Neural cell (in vitro differentiated cells): ENCODE data around the gene ASCC3. TPM values are rescaled to one million over a fixed set of nuclear protein-coding genes. Genes with fewer than 3 reads are reported as not detected.

ENCODE experiments used
- H2AFZ ChIP-seq: fragments of 200-600, 300-800 bp; sonication (generic), shearing (Covaris generic); 2 replicates; pipeline ENCODE4 v1.6.0; 2014; ENCODE audit warnings: low read depth, mild to moderate bottlenecking, antibody characterized with exemption, low read length, moderate library complexity
- H3F3A ChIP-seq: fragments of 200-600 bp; shearing (Covaris generic); 2 replicates; pipeline ENCODE4 v1.6.1; 2016; ENCODE audit warnings: mild to moderate bottlenecking, moderate library complexity, mixed read lengths, antibody characterized with exemption, low read length; ENCODE audit not compliant: insufficient read depth, poor library complexity, severe bottlenecking
- H3K27ac ChIP-seq: fragments of 200-600, 300-800 bp; sonication (generic), shearing (Covaris generic); 2 replicates; pipeline ENCODE4 v1.5.1; 2014; ENCODE audit warnings: mild to moderate bottlenecking, low read length, moderate library complexity
- H3K27me3 ChIP-seq: fragments of 300-800, 200-600 bp; sonication (generic), shearing (Covaris generic); 2 replicates; pipeline ENCODE4 v1.6.0; 2014; ENCODE audit warnings: mild to moderate bottlenecking, low read depth, low read length, moderate library complexity; ENCODE audit not compliant: insufficient read depth
- H3K36me3 ChIP-seq: fragments of 300-800, 200-600 bp; sonication (generic), shearing (Covaris generic); 2 replicates; pipeline ENCODE4 v1.5.1; 2014; ENCODE audit warnings: mild to moderate bottlenecking, antibody characterized with exemption, low read length, moderate library complexity; ENCODE audit not compliant: insufficient read depth
- H3K4me2 ChIP-seq: fragments of 300-800, 200-600 bp; sonication (generic), shearing (Covaris generic); 2 replicates; pipeline ENCODE4 v1.6.0; 2014; ENCODE audit warnings: mild to moderate bottlenecking, low read length
- H3K4me3 ChIP-seq: fragments of 300-800, 200-600 bp; sonication (generic), shearing (Covaris generic); 2 replicates; pipeline ENCODE4 v1.5.1; 2014; ENCODE audit warnings: mild to moderate bottlenecking, low read length, moderate library complexity
- H3K79me2 ChIP-seq: fragments of 200-600 bp; shearing (Covaris generic); replicated peaks from 2 replicates; pipeline ENCODE4 v1.6.0; 2014; ENCODE audit warnings: mild to moderate bottlenecking, low read length, moderate library complexity; ENCODE audit not compliant: insufficient read depth
- H3K9ac ChIP-seq: fragments of 300-800, 200-600 bp; sonication (generic), shearing (Covaris generic); 2 replicates; pipeline ENCODE4 v1.6.1; 2016; ENCODE audit warnings: mild to moderate bottlenecking, low read length, mixed read lengths
- H3K9me2 ChIP-seq: fragments of 200-600 bp; shearing (Covaris generic); 2 replicates; pipeline ENCODE4 v1.6.1; 2016; ENCODE audit warnings: mild to moderate bottlenecking, low read length, mixed read lengths; ENCODE audit not compliant: insufficient read depth
- H3K9me3 ChIP-seq: fragments of 200-600, 300-800 bp; sonication (generic), shearing (Covaris generic); 2 replicates; pipeline ENCODE4 v1.6.1; 2016; ENCODE audit warnings: mild to moderate bottlenecking, mixed run types, low read length, moderate library complexity, mixed read lengths
- H4K20me1 ChIP-seq: fragments of 200-600 bp; shearing (Covaris generic); 2 replicates; pipeline ENCODE4 v1.6.1; 2016; ENCODE audit warnings: mild to moderate bottlenecking, mixed run types; ENCODE audit not compliant: insufficient read depth
- EP300 ChIP-seq: fragments of 450-650 bp; conservative IDR thresholded peaks from 2 replicates; pipeline ENCODE4 v1.6.1; 2014; ENCODE audit warnings: antibody characterized with exemption, mild to moderate bottlenecking, moderate library complexity; ENCODE audit not compliant: poor library complexity, severe bottlenecking
- EZH2 ChIP-seq: fragments of 200-600, 300-800 bp; shearing (Covaris generic), sonication (generic); IDR thresholded peaks from 2 replicates; pipeline ENCODE4 v1.6.1; 2014; ENCODE audit warnings: antibody characterized with exemption, low read length, borderline replicate concordance, mild to moderate bottlenecking; ENCODE audit not compliant: insufficient read depth, poor library complexity, severe bottlenecking
- MXI1 ChIP-seq: fragments of 450-650 bp; conservative IDR thresholded peaks from 2 replicates; pipeline ENCODE4 v1.6.1; 2014; ENCODE audit warnings: antibody characterized with exemption, mild to moderate bottlenecking; ENCODE audit not compliant: poor library complexity, severe bottlenecking
- POLR2AphosphoS5 ChIP-seq: IDR thresholded peaks from 2 replicates; pipeline ENCODE4 v1.6.1; 2012
- RAD21 ChIP-seq: fragments of 450-650 bp; conservative IDR thresholded peaks from 2 replicates; pipeline ENCODE4 v1.6.1; 2014; ENCODE audit warnings: antibody characterized with exemption, mild to moderate bottlenecking, moderate library complexity
- SMC3 ChIP-seq: fragments of 450-650 bp; conservative IDR thresholded peaks from 2 replicates; pipeline ENCODE4 v1.6.1; 2014; ENCODE audit warnings: antibody characterized with exemption, mild to moderate bottlenecking, moderate library complexity; ENCODE audit not compliant: poor library complexity
- TAF1 ChIP-seq: IDR thresholded peaks from 2 replicates; pipeline ENCODE4 v1.6.1; 2012; ENCODE audit warnings: low read depth
- polyA plus RNA-seq: library from polyadenylated mRNA; depleted of rRNA; stranded (reverse); fragments of >200 nt; gene quantifications from 2 replicates; pipeline ENCODE4 v1.2.3, GENCODE V29; 2014
- TF ChIP-seq, protein P1 (sequence below): fragments of 450-650 bp; IDR thresholded peaks from 2 replicates; pipeline ENCODE4 v1.5.1; 2014; ENCODE audit warnings: antibody characterized with exemption, mild to moderate bottlenecking, moderate library complexity; ENCODE audit not compliant: poor library complexity, severe bottlenecking
- TF ChIP-seq, protein P2 (sequence below): IDR thresholded peaks from 2 replicates; pipeline ENCODE4 v1.6.1; 2012; ENCODE audit warnings: borderline replicate concordance

ASCC3 gene
- polyA plus RNA-seq, 1 donor from 2014 or later: 14.9 TPM

DNA sequence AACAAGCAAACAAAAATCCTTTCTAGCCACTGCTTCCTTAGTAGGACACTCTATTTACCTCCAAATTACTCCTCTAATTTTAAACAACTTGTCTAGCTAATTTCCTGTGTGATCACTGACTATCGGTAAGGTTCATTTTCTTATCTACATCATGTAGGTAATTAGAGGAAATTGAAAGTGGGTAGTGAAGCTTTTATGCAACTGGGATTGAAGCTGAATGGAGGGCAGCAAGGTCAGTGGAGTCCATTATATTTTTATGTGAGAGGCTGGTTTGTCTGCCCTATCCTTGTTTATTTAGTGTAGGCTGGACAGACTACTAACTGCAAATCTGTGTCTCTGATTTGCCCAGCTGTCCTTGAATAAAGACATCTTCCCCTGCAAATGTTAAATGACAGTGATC lies 327.9 kb downstream of the ASCC3 start (continued):
- TF ChIP-seq, protein P1, sequence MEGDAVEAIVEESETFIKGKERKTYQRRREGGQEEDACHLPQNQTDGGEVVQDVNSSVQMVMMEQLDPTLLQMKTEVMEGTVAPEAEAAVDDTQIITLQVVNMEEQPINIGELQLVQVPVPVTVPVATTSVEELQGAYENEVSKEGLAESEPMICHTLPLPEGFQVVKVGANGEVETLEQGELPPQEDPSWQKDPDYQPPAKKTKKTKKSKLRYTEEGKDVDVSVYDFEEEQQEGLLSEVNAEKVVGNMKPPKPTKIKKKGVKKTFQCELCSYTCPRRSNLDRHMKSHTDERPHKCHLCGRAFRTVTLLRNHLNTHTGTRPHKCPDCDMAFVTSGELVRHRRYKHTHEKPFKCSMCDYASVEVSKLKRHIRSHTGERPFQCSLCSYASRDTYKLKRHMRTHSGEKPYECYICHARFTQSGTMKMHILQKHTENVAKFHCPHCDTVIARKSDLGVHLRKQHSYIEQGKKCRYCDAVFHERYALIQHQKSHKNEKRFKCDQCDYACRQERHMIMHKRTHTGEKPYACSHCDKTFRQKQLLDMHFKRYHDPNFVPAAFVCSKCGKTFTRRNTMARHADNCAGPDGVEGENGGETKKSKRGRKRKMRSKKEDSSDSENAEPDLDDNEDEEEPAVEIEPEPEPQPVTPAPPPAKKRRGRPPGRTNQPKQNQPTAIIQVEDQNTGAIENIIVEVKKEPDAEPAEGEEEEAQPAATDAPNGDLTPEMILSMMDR: no peak
- TF ChIP-seq TAF1 (no peak), MXI1 (no peak)

DNA sequence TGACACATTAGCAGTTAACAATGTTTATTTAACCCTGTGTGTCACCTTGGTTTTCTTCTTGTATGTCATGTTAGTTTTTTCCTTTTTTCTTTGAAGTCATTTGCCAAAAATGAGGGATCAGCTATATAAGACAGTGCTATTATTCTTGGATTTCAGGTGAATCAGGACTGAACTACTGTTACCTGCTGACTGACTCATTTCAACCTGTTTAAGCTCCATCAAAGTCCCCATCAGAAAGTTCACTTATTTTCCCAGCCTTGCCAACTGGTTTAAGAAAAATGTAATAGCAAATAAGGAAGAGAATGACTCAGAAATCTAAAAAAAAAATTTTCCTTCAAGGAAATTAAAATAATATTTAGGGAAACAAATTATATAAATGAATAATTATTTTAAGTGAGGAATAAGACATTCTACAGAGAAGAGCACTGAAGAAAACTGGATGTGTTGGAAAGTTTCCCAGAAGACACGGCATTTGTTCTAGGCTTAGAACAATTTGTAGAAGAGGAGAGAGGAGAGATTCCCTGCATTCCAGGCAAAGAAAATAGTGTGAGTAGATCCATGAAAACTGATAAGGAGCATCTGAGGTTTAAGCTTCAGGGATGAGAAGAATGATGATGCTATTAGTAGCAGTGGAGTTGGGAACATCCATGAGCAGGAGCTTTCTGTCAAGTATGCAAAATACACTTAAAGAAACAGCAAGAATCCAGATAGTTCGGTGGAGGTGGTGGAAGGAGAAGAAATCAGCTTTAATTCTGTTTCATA lies 331.5 kb downstream of the ASCC3 start:
- H3K4me3 ChIP-seq: no peak overlapping the region
- H3K79me2 ChIP-seq: no peaks in the 10 kb centered on the region
- H3K4me2 ChIP-seq: no peak overlapping the region
- H2AFZ ChIP-seq: no peak overlapping the region
- H3K9ac ChIP-seq: no peak overlapping the region
- no peak overlapping the region for H3K27ac ChIP-seq
- H4K20me1 ChIP-seq: no peaks in the 10 kb centered on the region
- no peaks in the 10 kb centered on the region for H3K9me2 ChIP-seq
- no peaks in the 10 kb centered on the region for H3K27me3 ChIP-seq
- H3F3A ChIP-seq: no peaks in the 10 kb centered on the region
- TF ChIP-seq RAD21: no peak
- TF ChIP-seq POLR2AphosphoS5: no peak
- TF ChIP-seq SMC3: no peak
- TF ChIP-seq EP300: no peak
- TF ChIP-seq MXI1: no peak
- no peaks in the 10 kb centered on the region for H3K9me3 ChIP-seq
- no peaks in the 10 kb centered on the region for H3K36me3 ChIP-seq

DNA sequence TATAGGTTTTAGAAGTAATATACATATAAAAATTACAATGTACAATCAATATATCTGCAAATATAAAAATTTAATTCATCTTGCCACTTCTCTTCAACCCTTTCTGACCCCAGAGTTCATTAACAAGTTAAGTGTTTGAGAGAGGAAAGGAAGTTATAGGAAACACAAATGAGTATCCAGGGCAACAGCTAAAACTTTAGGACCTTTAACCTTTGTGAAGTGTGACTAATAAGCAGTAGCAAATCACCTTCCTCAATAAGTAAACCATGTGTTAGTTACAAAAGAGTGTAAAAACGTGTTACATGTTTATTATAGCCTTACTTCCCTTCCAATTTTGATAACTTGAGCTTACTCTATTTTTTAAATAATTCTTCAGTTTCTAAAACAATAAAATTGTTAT lies 343.0 kb downstream of the ASCC3 start:
- TF ChIP-seq, protein P1: no peak
- no peak for TF ChIP-seq EZH2
- TF ChIP-seq, protein P2, sequence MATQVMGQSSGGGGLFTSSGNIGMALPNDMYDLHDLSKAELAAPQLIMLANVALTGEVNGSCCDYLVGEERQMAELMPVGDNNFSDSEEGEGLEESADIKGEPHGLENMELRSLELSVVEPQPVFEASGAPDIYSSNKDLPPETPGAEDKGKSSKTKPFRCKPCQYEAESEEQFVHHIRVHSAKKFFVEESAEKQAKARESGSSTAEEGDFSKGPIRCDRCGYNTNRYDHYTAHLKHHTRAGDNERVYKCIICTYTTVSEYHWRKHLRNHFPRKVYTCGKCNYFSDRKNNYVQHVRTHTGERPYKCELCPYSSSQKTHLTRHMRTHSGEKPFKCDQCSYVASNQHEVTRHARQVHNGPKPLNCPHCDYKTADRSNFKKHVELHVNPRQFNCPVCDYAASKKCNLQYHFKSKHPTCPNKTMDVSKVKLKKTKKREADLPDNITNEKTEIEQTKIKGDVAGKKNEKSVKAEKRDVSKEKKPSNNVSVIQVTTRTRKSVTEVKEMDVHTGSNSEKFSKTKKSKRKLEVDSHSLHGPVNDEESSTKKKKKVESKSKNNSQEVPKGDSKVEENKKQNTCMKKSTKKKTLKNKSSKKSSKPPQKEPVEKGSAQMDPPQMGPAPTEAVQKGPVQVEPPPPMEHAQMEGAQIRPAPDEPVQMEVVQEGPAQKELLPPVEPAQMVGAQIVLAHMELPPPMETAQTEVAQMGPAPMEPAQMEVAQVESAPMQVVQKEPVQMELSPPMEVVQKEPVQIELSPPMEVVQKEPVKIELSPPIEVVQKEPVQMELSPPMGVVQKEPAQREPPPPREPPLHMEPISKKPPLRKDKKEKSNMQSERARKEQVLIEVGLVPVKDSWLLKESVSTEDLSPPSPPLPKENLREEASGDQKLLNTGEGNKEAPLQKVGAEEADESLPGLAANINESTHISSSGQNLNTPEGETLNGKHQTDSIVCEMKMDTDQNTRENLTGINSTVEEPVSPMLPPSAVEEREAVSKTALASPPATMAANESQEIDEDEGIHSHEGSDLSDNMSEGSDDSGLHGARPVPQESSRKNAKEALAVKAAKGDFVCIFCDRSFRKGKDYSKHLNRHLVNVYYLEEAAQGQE: no peak
- TF ChIP-seq TAF1: no peak
- TF ChIP-seq MXI1: no peak
- TF ChIP-seq RAD21: no peak
- TF ChIP-seq EP300: no peak
- TF ChIP-seq POLR2AphosphoS5: no peak
- no peak for TF ChIP-seq SMC3
- H3K4me2 ChIP-seq: no peak overlapping the region
- no peak overlapping the region for H3K27ac ChIP-seq

More for the DNA sequence above, 343.0 kb downstream of the ASCC3 start:
- no peaks in the 10 kb centered on the region for H3K9me3 ChIP-seq
- H3K36me3 ChIP-seq: no peaks in the 10 kb centered on the region
- H2AFZ ChIP-seq: no peak overlapping the region
- H3K9me2 ChIP-seq: no peaks in the 10 kb centered on the region
- no peak overlapping the region for H3K9ac ChIP-seq
- H3K4me3 ChIP-seq: no peak overlapping the region
- no peaks in the 10 kb centered on the region for H4K20me1 ChIP-seq
- H3K27me3 ChIP-seq: no peaks in the 10 kb centered on the region
- no peaks in the 10 kb centered on the region for H3F3A ChIP-seq
- H3K79me2 ChIP-seq: no peaks in the 10 kb centered on the region
